Gastrocnemius medialis (tissue), 4 donors: Measurements from ENCODE around the gene RAB43.

ENCODE experiments used
- CTCF ChIP-seq, 5 experiments: fragments of 450-650 bp in 3 of 5; fragments of 200-600 bp in 2 of 5; sonication (generic) in 2 of 5; IDR thresholded peaks in 4 of 5; conservative IDR thresholded peaks in 1 of 5; 1 replicate in 4 of 5; 2 replicates in 1 of 5; pipeline ENCODE4 v1.5.1; 2016 to 2019; ENCODE audit warnings: antibody characterized with exemption in 5 of 5, mild to moderate bottlenecking in 3 of 5, moderate library complexity in 3 of 5
- POLR2A ChIP-seq, 2 donors: fragments of 450-650 bp; IDR thresholded peaks; one replicate each; pipeline ENCODE4 v1.6.1; 2017; ENCODE audit warnings: antibody characterized with exemption in 2 of 2, mild to moderate bottlenecking in 2 of 2, moderate library complexity in 2 of 2

GRCh38 chr3:129038121-129038855 lies 83.3 kb downstream of the RAB43 start:
- no peak for TF ChIP-seq POLR2A (IDR thresholded peaks at IDR 0.05)
- no peak for TF ChIP-seq CTCF (IDR thresholded peaks at IDR 0.05 in 4 of 5, conservative IDR thresholded peaks at IDR 0.05 in 1 of 5)
